Measurements from ENCODE around the gene SSR1.

- TF ChIP-seq CTCF (IDR thresholded peaks at IDR 0.05) (no peak), POLR2A (IDR thresholded peaks at IDR 0.05) (no peak)
These were observed 63.6 kb downstream of the SSR1 start for GRCh38 chr6:7249391-7249790.
